B cell (primary cell): ENCODE data around the gene OASL. TPM values are rescaled to one million over a fixed set of nuclear protein-coding genes. Genes with fewer than 3 reads are reported as not detected.
"Not testable (repeated sequence)": the region's sequence is repeated elsewhere in the genome, so short reads cannot be mapped to it uniquely, and the experiment has no call there.

ENCODE experiments used
- ATAC-seq: fragments of 200-7000 bp; cut with Tn5 transposase; one replicate; pipeline ENCODE4 v1.10.0; 2021; ENCODE audit warnings: low read depth, mild to moderate bottlenecking, moderate number of reproducible peaks, moderate library complexity
- CTCF ChIA-PET: fragments of 350-600 bp; sonication (Branson Sonifier 250); formaldehyde crosslinking; loops from one replicate; lab custom pipeline; 2021; ENCODE audit warnings: antibody characterized with exemption, inconsistent platforms; lab: Charles Lee
- POLR2A ChIA-PET: fragments of 350-600 bp; sonication (Branson Sonifier 250); formaldehyde crosslinking; loops from one replicate; lab custom pipeline; 2021; ENCODE audit warnings: antibody characterized with exemption; lab: Charles Lee
- DNase-seq: peaks from one replicate; pipeline ENCODE4 v3.0.0; 2013
- H2AFZ ChIP-seq: 2 replicates; pipeline ENCODE4 v1.6.1; 2012; ENCODE audit warnings: mild to moderate bottlenecking, low read depth, low read length; ENCODE audit not compliant: insufficient read depth, poor library complexity, severe bottlenecking
- H3K27ac ChIP-seq, 2 donors: 1 replicate in 1 of 2; 2 replicates in 1 of 2; pipeline ENCODE4 v1.5.1; 2012 to 2013; ENCODE audit warnings: low read length in 2 of 2, mild to moderate bottlenecking in 2 of 2, moderate library complexity in 1 of 2
- H3K27me3 ChIP-seq, 4 experiments: fragments of 200-600 bp in 1 of 4; sonication (generic) in 1 of 4; replicated peaks in 1 of 4; 1 replicate in 2 of 4; 2 replicates in 2 of 4; pipeline versions ENCODE4 v1.6.1 to v1.7.0; 2013 to 2016; ENCODE audit warnings: low read length in 3 of 4, mild to moderate bottlenecking in 2 of 4, mixed read lengths in 1 of 4, moderate library complexity in 1 of 4; ENCODE audit not compliant: insufficient read depth in 4 of 4, control insufficient read depth in 3 of 4; ENCODE audit errors: control extremely low read depth in 1 of 4
- H3K36me3 ChIP-seq, 2 experiments: replicated peaks in 1 of 2; 1 replicate in 1 of 2; 2 replicates in 1 of 2; pipeline versions ENCODE4 v1.6.1 to v1.7.1; 2013; ENCODE audit warnings: low read length in 1 of 2; ENCODE audit not compliant: insufficient read depth in 2 of 2, control insufficient read depth in 1 of 2; ENCODE audit errors: control extremely low read depth in 1 of 2, extremely low read depth in 1 of 2
- H3K4me1 ChIP-seq, 2 donors: fragments of 200-600 bp in 1 of 2; sonication (generic) in 1 of 2; 1 replicate in 1 of 2; 2 replicates in 1 of 2; pipeline versions ENCODE4 v1.5.1 to v1.6.1; 2013 to 2017; ENCODE audit warnings: low read length in 2 of 2; ENCODE audit not compliant: control insufficient read depth in 2 of 2, insufficient read depth in 2 of 2
- H3K4me2 ChIP-seq: replicated peaks from 2 replicates; pipeline ENCODE3; 2012; ENCODE audit warnings: mild to moderate bottlenecking, low read depth, low read length; ENCODE audit not compliant: poor library complexity, severe bottlenecking
- H3K4me3 ChIP-seq, 5 experiments: fragments of 200-600 bp in 1 of 5; sonication (generic) in 1 of 5; 1 replicate in 3 of 5; 2 replicates in 2 of 5; pipeline versions ENCODE4 v1.5.1 to v1.7.0; 2011 to 2016; ENCODE audit warnings: low read length in 4 of 5, mild to moderate bottlenecking in 4 of 5, low read depth in 2 of 5, control low read depth in 1 of 5, moderate library complexity in 1 of 5; ENCODE audit not compliant: insufficient read depth in 1 of 5; ENCODE audit errors: control extremely low read depth in 1 of 5, extremely low read depth in 1 of 5
- H3K79me2 ChIP-seq: fragments of 200-600 bp; sonication (generic); one replicate; pipeline ENCODE4 v1.6.0; 2016; ENCODE audit warnings: low read length; ENCODE audit not compliant: control insufficient read depth, insufficient read depth
- H3K9ac ChIP-seq: fragments of 200-600 bp; sonication (generic); 2 replicates; pipeline ENCODE4 v1.6.1; 2017; ENCODE audit warnings: mild to moderate bottlenecking, low read length, moderate library complexity
- H3K9me3 ChIP-seq, 3 donors: one replicate each; pipeline versions ENCODE4 v1.6.1 to v1.7.1; 2013; ENCODE audit warnings: low read length in 2 of 3; ENCODE audit not compliant: control insufficient read depth in 2 of 3, insufficient read depth in 1 of 3; ENCODE audit errors: control extremely low read depth in 1 of 3
- H4K20me1 ChIP-seq: 2 replicates; pipeline ENCODE4 v1.6.0; 2012; ENCODE audit warnings: mild to moderate bottlenecking, low read length; ENCODE audit not compliant: insufficient read depth, control insufficient read depth, poor library complexity, severe bottlenecking
- H3K27ac Mint-ChIP-seq: one replicate; pipeline ENCODE4 v1.8.0; 2021; ENCODE audit warnings: mixed read lengths
- H3K27me3 Mint-ChIP-seq: one replicate; pipeline ENCODE4 v1.8.0; 2021; ENCODE audit warnings: mixed read lengths
- H3K4me1 Mint-ChIP-seq: one replicate; pipeline ENCODE4 v1.8.0; 2021; ENCODE audit warnings: mixed read lengths
- H3K4me3 Mint-ChIP-seq: one replicate; pipeline ENCODE4 v1.8.0; 2021; ENCODE audit warnings: mixed read lengths
- H3K9me3 Mint-ChIP-seq: one replicate; pipeline ENCODE4 v1.8.0; 2022; ENCODE audit warnings: mixed read lengths; ENCODE audit not compliant: insufficient read depth
- CTCF ChIP-seq: fragments of 200-600 bp; IDR thresholded peaks from one replicate; pipeline ENCODE4 v1.8.0; 2022; ENCODE audit warnings: antibody characterized with exemption, mild to moderate bottlenecking
- EZH2 ChIP-seq: IDR thresholded peaks from 2 replicates; pipeline ENCODE4 v1.6.1; 2012; ENCODE audit warnings: borderline replicate concordance, low read depth, mild to moderate bottlenecking, moderate library complexity, low read length; ENCODE audit not compliant: insufficient read depth, poor library complexity, severe bottlenecking
- WGBS: methylation state at CpG from one replicate; pipeline ENCODE4 v1.1.5; 2013; ENCODE audit warnings: missing lambda C conversion rate; ENCODE audit not compliant: insufficient coverage; 5-methylcytosine and 5-hydroxymethylcytosine counted together
- intact Hi-C: fragments of 100-400 bp; cut with micrococcal nuclease; formaldehyde crosslinking; loops from one replicate; pipeline ENCODE4 v1.10.0; 2022
- polyA plus RNA-seq: library from polyadenylated mRNA; depleted of rRNA; stranded (reverse); fragments of >200 nt; gene quantifications from 2 replicates; pipeline ENCODE4 v1.2.3, GENCODE V29; 2012
- total RNA-seq, 2 donors: library from RNA; stranded (reverse); fragments of 120-200 nt in 1 of 2; gene quantifications; 1 replicate in 1 of 2; 2 replicates in 1 of 2; pipeline versions ENCODE4 v1.2.3 to v1.2.4, GENCODE V29; 2013 to 2022

The OASL gene
- total and polyA plus RNA-seq, 2 donors (not counting 1 experiment from before 2014, with no cell fraction given), result 0.18 to 1.1 TPM

- no peak overlapping the region for H3K4me3 Mint-ChIP-seq
- H3K36me3 ChIP-seq, result no peaks in the 10 kb centered on the region
- H2AFZ ChIP-seq, result no peak overlapping the region
- H3K9ac ChIP-seq, result no peak overlapping the region
- 94% methylated on average over 13 of the region's 13 CpGs for WGBS
- DNase-seq (no peak), ATAC-seq (no peak)
- H3K4me2 ChIP-seq, result no peak overlapping the region
- H3K4me1 Mint-ChIP-seq, result no peaks in the 10 kb centered on the region
- H3K4me1 ChIP-seq, result no peaks in the 10 kb centered on the region
- no peaks in the 10 kb centered on the region for H3K27me3 Mint-ChIP-seq
- POLR2A ChIA-PET, result no interaction called here
- no peak overlapping the region for H3K27ac ChIP-seq
- no peak overlapping the region for H3K27ac Mint-ChIP-seq
- no peaks in the 10 kb centered on the region for H3K27me3 ChIP-seq
- peaks cover 0 to 4% (median 0%) of the 10 kb centered on the region in 3 donors for H3K9me3 ChIP-seq
- CTCF ChIA-PET, result interaction anchor here (1.7 kb wide), 1 partner anchor 20 kb away, joined by 4 read pairs; no protein-coding TSS in a partner anchor
- no peaks in the 10 kb centered on the region for H4K20me1 ChIP-seq
- H3K9me3 Mint-ChIP-seq, result peaks cover under 1% of the 10 kb centered on the region
- intact Hi-C loops, result no loop called here
- no peaks in the 10 kb centered on the region for H3K79me2 ChIP-seq
- no peak overlapping the region for H3K4me3 ChIP-seq
- TF ChIP-seq CTCF (no peak), EZH2 (no peak)
Observed at GRCh38 chr12:121079736-121080272, 40.8 kb upstream of the OASL start.

DNA sequence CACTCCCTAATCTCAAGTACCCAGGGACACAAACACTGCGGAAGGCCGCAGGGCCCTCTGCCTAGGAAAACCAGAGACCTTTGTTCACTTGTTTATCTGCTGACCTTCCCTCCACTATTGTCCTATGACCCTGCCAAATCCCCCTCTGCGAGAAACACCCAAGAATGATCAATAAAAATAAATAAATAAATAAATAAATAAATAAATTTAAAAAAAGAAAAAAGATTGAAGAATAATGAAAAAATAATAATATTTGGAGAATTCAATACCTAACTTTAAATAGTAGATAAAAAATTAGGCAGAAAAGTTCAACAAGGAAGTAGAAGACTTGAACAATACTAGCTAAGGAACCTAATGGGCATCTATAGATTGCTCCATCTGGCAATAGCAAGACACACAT, 38.4 kb upstream of the OASL start:
- H3K9ac ChIP-seq, H3K27me3 ChIP-seq, H3K79me2 ChIP-seq, ATAC-seq, POLR2A ChIA-PET, H3K27me3 Mint-ChIP-seq, H3K36me3 ChIP-seq, H3K27ac ChIP-seq, H3K4me2 ChIP-seq, DNase-seq, H3K4me1 Mint-ChIP-seq, H3K27ac Mint-ChIP-seq, H3K4me3 Mint-ChIP-seq, intact Hi-C loops, H4K20me1 ChIP-seq, H2AFZ ChIP-seq, H3K4me3 ChIP-seq, H3K4me1 ChIP-seq, H3K9me3 ChIP-seq: not testable (repeated sequence)
- WGBS, result no CpG with 5 or more reads among the region's 3 CpGs
- peaks cover 13% of the 10 kb centered on the region for H3K9me3 Mint-ChIP-seq
- CTCF ChIA-PET, result interaction anchor here (1.1 kb wide), 1 partner anchor 17 kb away, joined by 3 read pairs; no protein-coding TSS in a partner anchor

GRCh38 chr12:121075911-121076310, 36.9 kb upstream of the OASL start:
- POLR2A ChIA-PET, H3K27me3 ChIP-seq, H3K4me3 ChIP-seq, H3K4me2 ChIP-seq, ATAC-seq, H4K20me1 ChIP-seq, H3K27ac ChIP-seq, H3K4me1 Mint-ChIP-seq, intact Hi-C loops, H3K4me3 Mint-ChIP-seq, H3K9ac ChIP-seq, H2AFZ ChIP-seq, H3K27ac Mint-ChIP-seq, H3K79me2 ChIP-seq, H3K36me3 ChIP-seq, H3K4me1 ChIP-seq, DNase-seq, CTCF ChIA-PET: not testable (repeated sequence)
- Mint-ChIP-seq H3K9me3 (peaks cover 17% of the 10 kb centered on the region), H3K27me3 (peaks cover 14% of the 10 kb centered on the region)
- WGBS, result 87% methylated on average over 15 of the region's 33 CpGs
- H3K9me3 ChIP-seq, result peaks cover 7 to 16% (median 11%) of the 10 kb centered on the region in 3 donors
